HG02943 (cell line): ENCODE results near the gene NKAIN2.

Experiments
- ATAC-seq: cut with Tn5 transposase; IDR thresholded peaks from one replicate; pipeline ENCODE4 v1.9.1; 2021; ENCODE audit warnings: mild to moderate bottlenecking, low read depth, moderate library complexity; ENCODE audit not compliant: unreplicated experiment

NKAIN2 gene

GRCh38 chr6:124470803-124471202 is 667.1 kb downstream of the NKAIN2 start:
- no peak for ATAC-seq

- no peak for ATAC-seq
Measured at GRCh38 chr6:124475176-124475575, 671.5 kb downstream of the NKAIN2 start.

GRCh38 chr6:124478906-124479305 is 675.2 kb downstream of the NKAIN2 start:
- no peak for ATAC-seq

- no peak for ATAC-seq
Measured at GRCh38 chr6:124479991-124480430, 676.3 kb downstream of the NKAIN2 start.

- ATAC-seq = no peak
Measured at GRCh38 chr6:124482071-124482491, 678.4 kb downstream of the NKAIN2 start.

GRCh38 chr6:124487623-124488431 is 684.2 kb downstream of the NKAIN2 start:
- ATAC-seq = no peak

GRCh38 chr6:124490122-124490521 is 686.5 kb downstream of the NKAIN2 start:
- ATAC-seq = no peak

- ATAC-seq = no peak
Measured at GRCh38 chr6:124493259-124493658, 689.6 kb downstream of the NKAIN2 start.

- ATAC-seq = no peak
Measured at GRCh38 chr6:124494956-124495664, 691.4 kb downstream of the NKAIN2 start.

- ATAC-seq = no peak
Measured at GRCh38 chr6:124495665-124496190, 692.1 kb downstream of the NKAIN2 start.

- ATAC-seq = no peak
Measured at GRCh38 chr6:124496334-124496733, 692.7 kb downstream of the NKAIN2 start.

- no peak for ATAC-seq
Measured at GRCh38 chr6:124512431-124512830, 708.8 kb downstream of the NKAIN2 start.

GRCh38 chr6:124517339-124517738 is 713.7 kb downstream of the NKAIN2 start:
- ATAC-seq = no peak

GRCh38 chr6:124520514-124520913 is 716.8 kb downstream of the NKAIN2 start:
- no peak for ATAC-seq

- no peak for ATAC-seq
Measured at GRCh38 chr6:124522335-124522734, 718.7 kb downstream of the NKAIN2 start.

- no peak for ATAC-seq
Measured at GRCh38 chr6:124524491-124525200, 721.0 kb downstream of the NKAIN2 start.

GRCh38 chr6:124530926-124531325 is 727.3 kb downstream of the NKAIN2 start:
- ATAC-seq = no peak

GRCh38 chr6:124535299-124535698 is 731.6 kb downstream of the NKAIN2 start:
- no peak for ATAC-seq

GRCh38 chr6:124535746-124536145 is 732.1 kb downstream of the NKAIN2 start:
- ATAC-seq = no peak

- no peak for ATAC-seq
Measured at GRCh38 chr6:124536157-124536841, 732.6 kb downstream of the NKAIN2 start.
